ENCODE data around the gene TTBK2.

DNA sequence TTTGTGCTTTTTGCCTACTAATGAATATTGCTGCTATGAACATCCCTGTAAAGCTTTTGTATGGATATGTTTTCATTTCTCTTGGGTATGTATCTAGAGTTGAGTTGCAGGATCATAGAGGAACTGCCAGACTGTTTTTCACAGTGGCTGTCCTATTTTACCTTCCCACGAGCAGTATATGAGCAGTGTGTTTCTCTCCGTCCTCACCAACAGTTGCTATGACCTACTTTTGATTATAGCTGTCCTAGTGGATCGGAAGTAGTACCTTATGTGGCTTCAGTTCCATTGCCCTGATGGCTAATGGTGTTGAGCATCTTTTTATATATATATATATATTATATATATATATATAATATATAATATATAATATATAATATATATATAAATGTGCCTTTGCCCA, 208.8 kb downstream of the TTBK2 start:
- no peak for TF ChIP-seq EGR1 (IDR thresholded peaks at IDR 0.05; ENCODE audit: low read depth)
- no peak for TF ChIP-seq JUND (IDR thresholded peaks at IDR 0.05)
- no peak for TF ChIP-seq POLR2A (IDR thresholded peaks at IDR 0.05; ENCODE audit: borderline replicate concordance, extremely low read depth, insufficient read depth, insufficient read length)
- TF ChIP-seq, protein P1, sequence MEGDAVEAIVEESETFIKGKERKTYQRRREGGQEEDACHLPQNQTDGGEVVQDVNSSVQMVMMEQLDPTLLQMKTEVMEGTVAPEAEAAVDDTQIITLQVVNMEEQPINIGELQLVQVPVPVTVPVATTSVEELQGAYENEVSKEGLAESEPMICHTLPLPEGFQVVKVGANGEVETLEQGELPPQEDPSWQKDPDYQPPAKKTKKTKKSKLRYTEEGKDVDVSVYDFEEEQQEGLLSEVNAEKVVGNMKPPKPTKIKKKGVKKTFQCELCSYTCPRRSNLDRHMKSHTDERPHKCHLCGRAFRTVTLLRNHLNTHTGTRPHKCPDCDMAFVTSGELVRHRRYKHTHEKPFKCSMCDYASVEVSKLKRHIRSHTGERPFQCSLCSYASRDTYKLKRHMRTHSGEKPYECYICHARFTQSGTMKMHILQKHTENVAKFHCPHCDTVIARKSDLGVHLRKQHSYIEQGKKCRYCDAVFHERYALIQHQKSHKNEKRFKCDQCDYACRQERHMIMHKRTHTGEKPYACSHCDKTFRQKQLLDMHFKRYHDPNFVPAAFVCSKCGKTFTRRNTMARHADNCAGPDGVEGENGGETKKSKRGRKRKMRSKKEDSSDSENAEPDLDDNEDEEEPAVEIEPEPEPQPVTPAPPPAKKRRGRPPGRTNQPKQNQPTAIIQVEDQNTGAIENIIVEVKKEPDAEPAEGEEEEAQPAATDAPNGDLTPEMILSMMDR (IDR thresholded peaks at IDR 0.05 in 2 of 3, conservative IDR thresholded peaks at IDR 0.05 in 1 of 3; ENCODE audit: borderline replicate concordance in 1 of 3, insufficient read depth in 1 of 3, low read depth in 2 of 3, low read length in 2 of 3) = no peak
- no peak for TF ChIP-seq EZH2phosphoT487 (IDR thresholded peaks at IDR 0.05; ENCODE audit: borderline replicate concordance)
- TF ChIP-seq, protein P2, sequence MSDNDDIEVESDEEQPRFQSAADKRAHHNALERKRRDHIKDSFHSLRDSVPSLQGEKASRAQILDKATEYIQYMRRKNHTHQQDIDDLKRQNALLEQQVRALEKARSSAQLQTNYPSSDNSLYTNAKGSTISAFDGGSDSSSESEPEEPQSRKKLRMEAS (IDR thresholded peaks at IDR 0.05) = no peak
- TF ChIP-seq SIN3A (IDR thresholded peaks at IDR 0.05; ENCODE audit: low read depth) = no peak
- TF ChIP-seq EZH2 (IDR thresholded peaks at IDR 0.05) = no peak
